HCT116 (cell line): Measurements from ENCODE around the gene FAM53B. TPM values are rescaled to one million over a fixed set of nuclear protein-coding genes. Genes with fewer than 3 reads are reported as not detected.

ENCODE experiments used
- ATAC-seq: fragments of 200-7000 bp; cut with Tn5 transposase; 2 replicates; pipeline ENCODE4 v1.9.1; 2020; ENCODE audit warnings: mild to moderate bottlenecking, moderate library complexity
- BruUV-seq: library from RNA; stranded (reverse); fragments of 400-500 nt; replicated peaks from 2 replicates; lab custom pipeline; 2021; lab: Mats Ljungman, UMichigan
- CTCF ChIA-PET: fragments of 300-600 bp; sonication (Branson Sonifier 250); formaldehyde crosslinking; loops from one replicate; lab custom pipeline; 2021; ENCODE audit warnings: antibody characterized with exemption; lab: Charles Lee
- POLR2A ChIA-PET: fragments of 300-600, 350-600 bp; sonication (Branson Sonifier 250); formaldehyde crosslinking; loops from one replicate; lab custom pipeline; 2021; ENCODE audit warnings: antibody characterized with exemption; lab: Charles Lee
- RAD21 ChIA-PET, 2 experiments: fragments of 300-600 bp; sonication (Branson Sonifier 250); formaldehyde crosslinking; loops; one replicate each; lab custom pipeline; 2023; ENCODE audit warnings: low total read pairs in 2 of 2; ENCODE audit not compliant: uncharacterized antibody in 2 of 2, unreplicated experiment in 2 of 2, low non-redundant PET in 1 of 2; lab: Charles Lee
- DNase-seq: peaks from one replicate; pipeline ENCODE4 v3.0.0-alpha.2; 2010; ENCODE audit warnings: low read depth, low spot score
- H2AFZ ChIP-seq: fragments of 200-600 bp; shearing (Covaris generic), sonication (generic); 2 replicates; pipeline ENCODE4 v1.6.1; 2017; ENCODE audit warnings: low read depth, mixed run types, mixed read lengths, antibody characterized with exemption, low read length; ENCODE audit not compliant: poor library complexity, severe bottlenecking
- H3K27ac ChIP-seq: 2 replicates; pipeline ENCODE4 v1.5.1; 2012; ENCODE audit warnings: low read depth, low read length
- H3K27me3 ChIP-seq: fragments of 200-600 bp; sonication (generic); 2 replicates; pipeline ENCODE4 v1.6.1; 2016; ENCODE audit warnings: mixed run types, low read length, mixed read lengths; ENCODE audit not compliant: insufficient read depth
- H3K36me3 ChIP-seq, 2 experiments: fragments of 200-500 bp in 1 of 2; fragments of 200-600 bp in 1 of 2; sonication (Bioruptor generic) in 1 of 2; sonication (generic) in 1 of 2; 2 replicates each; pipeline versions ENCODE4 v1.5.1 to v1.6.1; 2014 to 2016; ENCODE audit warnings: low read length in 2 of 2, inconsistent platforms in 1 of 2, mixed read lengths in 1 of 2, mixed run types in 1 of 2; ENCODE audit not compliant: insufficient read depth in 2 of 2, control insufficient read depth in 1 of 2
- H3K4me1 ChIP-seq, 2 experiments: fragments of 200-600 bp in 1 of 2; sonication (generic) in 1 of 2; 2 replicates each; pipeline versions ENCODE4 v1.5.1 to v1.6.1; 2012 to 2017; ENCODE audit warnings: low read length in 2 of 2, inconsistent platforms in 1 of 2, mild to moderate bottlenecking in 1 of 2, mixed read lengths in 1 of 2, mixed run types in 1 of 2, moderate library complexity in 1 of 2; ENCODE audit not compliant: insufficient read depth in 2 of 2, control insufficient read depth in 1 of 2
- H3K4me2 ChIP-seq: fragments of 200-600 bp; sonication (generic); 2 replicates; pipeline ENCODE4 v1.6.1; 2017; ENCODE audit warnings: mixed run types, low read length, mixed read lengths
- H3K4me3 ChIP-seq, 2 experiments: fragments of 200-600 bp in 1 of 2; sonication (generic) in 1 of 2; replicated peaks in 1 of 2; 2 replicates each; pipeline ENCODE4 v1.5.1; 2011 to 2016; ENCODE audit warnings: low read length in 2 of 2, control low read depth in 1 of 2, low read depth in 1 of 2, mild to moderate bottlenecking in 1 of 2, mixed read lengths in 1 of 2, mixed run types in 1 of 2
- H3K79me2 ChIP-seq: fragments of 200-600 bp; sonication (generic); 2 replicates; pipeline ENCODE4 v1.6.1; 2017; ENCODE audit warnings: mild to moderate bottlenecking, mixed run types, low read length, moderate library complexity, mixed read lengths; ENCODE audit not compliant: insufficient read depth
- H3K9ac ChIP-seq: fragments of 200-600 bp; sonication (generic); 2 replicates; pipeline ENCODE4 v1.6.1; 2016; ENCODE audit warnings: low read length, mixed read lengths
- H3K9me2 ChIP-seq: fragments of 200-600 bp; sonication (generic), shearing (Covaris generic); 2 replicates; pipeline ENCODE4 v1.6.1; 2017; ENCODE audit warnings: mixed run types, mild to moderate bottlenecking, moderate library complexity; ENCODE audit not compliant: insufficient read depth
- H3K9me3 ChIP-seq, 2 experiments: fragments of 200-500 bp in 1 of 2; fragments of 200-600 bp in 1 of 2; sonication (Bioruptor generic) in 1 of 2; sonication (generic) in 1 of 2; 2 replicates each; pipeline ENCODE4 v1.6.1; 2014 to 2017; ENCODE audit warnings: low read length in 2 of 2, mixed read lengths in 2 of 2, inconsistent platforms in 1 of 2, low read depth in 1 of 2, mild to moderate bottlenecking in 1 of 2, mixed run types in 1 of 2, moderate library complexity in 1 of 2; ENCODE audit not compliant: control insufficient read depth in 1 of 2, insufficient read depth in 1 of 2
- H4K20me1 ChIP-seq: fragments of 200-600 bp; sonication (generic), shearing (Covaris generic); 2 replicates; pipeline ENCODE4 v1.6.1; 2017; ENCODE audit warnings: mixed run types, mild to moderate bottlenecking, moderate library complexity; ENCODE audit not compliant: insufficient read depth
- CBX3 ChIP-seq: IDR thresholded peaks from 2 replicates; pipeline ENCODE4 v1.6.1; 2012; ENCODE audit warnings: low read depth
- CEBPB ChIP-seq: IDR thresholded peaks from 2 replicates; pipeline ENCODE4 v1.6.1; 2012; ENCODE audit warnings: low read depth
- EGR1 ChIP-seq: IDR thresholded peaks from 2 replicates; pipeline ENCODE4 v1.6.1; 2012; ENCODE audit warnings: low read depth
- ELF1 ChIP-seq: IDR thresholded peaks from 2 replicates; pipeline ENCODE4 v1.6.1; 2012; ENCODE audit warnings: low read depth, borderline replicate concordance
- EZH2phosphoT487 ChIP-seq: fragments of 200-600 bp; IDR thresholded peaks from 2 replicates; pipeline ENCODE4 v1.6.1; 2018; ENCODE audit warnings: antibody characterized with exemption, borderline replicate concordance
- JUND ChIP-seq: IDR thresholded peaks from 2 replicates; pipeline ENCODE4 v1.6.1; 2012
- POLR2A ChIP-seq: IDR thresholded peaks from 2 replicates; pipeline ENCODE4 v1.7.0; 2011; ENCODE audit warnings: borderline replicate concordance; ENCODE audit not compliant: insufficient read depth, insufficient read length; ENCODE audit errors: extremely low read depth
- POLR2AphosphoS5 ChIP-seq: IDR thresholded peaks from 2 replicates; pipeline ENCODE4 v1.6.1; 2011; ENCODE audit warnings: mild to moderate bottlenecking, low read depth, low read length, moderate library complexity
- SIN3A ChIP-seq: IDR thresholded peaks from 2 replicates; pipeline ENCODE4 v1.6.1; 2012; ENCODE audit warnings: low read depth
- SP1 ChIP-seq: IDR thresholded peaks from 2 replicates; pipeline ENCODE4 v1.6.1; 2012; ENCODE audit warnings: low read depth
- SRF ChIP-seq: IDR thresholded peaks from 2 replicates; pipeline ENCODE4 v1.6.1; 2012; ENCODE audit warnings: low read depth
- TCF7L2 ChIP-seq: IDR thresholded peaks from 2 replicates; pipeline ENCODE4 v1.7.0; 2011; ENCODE audit warnings: borderline replicate concordance, inconsistent platforms; ENCODE audit not compliant: insufficient read depth, insufficient read length; ENCODE audit errors: extremely low read depth
- ZBTB33 ChIP-seq: IDR thresholded peaks from 2 replicates; pipeline ENCODE4 v1.6.1; 2011; ENCODE audit warnings: mild to moderate bottlenecking, low read length, moderate library complexity; ENCODE audit not compliant: insufficient replicate concordance; ENCODE audit errors: extremely low read depth
- ZFX ChIP-seq: fragments of 450-650 bp; IDR thresholded peaks from 2 replicates; pipeline ENCODE4 v1.6.1; 2017
- ZNF274 ChIP-seq: fragments of 200-500 bp; sonication (Bioruptor generic); IDR thresholded peaks from 2 replicates; pipeline ENCODE4 v1.6.1; 2014; ENCODE audit warnings: mild to moderate bottlenecking, low read depth, low read length, inconsistent platforms
- intact Hi-C: fragments of 100-400 bp; cut with micrococcal nuclease; formaldehyde crosslinking; loops from 2 replicates; pipeline ENCODE4 v1.10.0; 2022
- total RNA-seq: library from RNA; stranded (reverse); gene quantifications from one replicate; pipeline ENCODE4 v1.2.1, GENCODE V29; 2021; ENCODE audit not compliant: unreplicated experiment
- TF ChIP-seq, protein P1 (sequence below): IDR thresholded peaks from 2 replicates; pipeline ENCODE4 v1.6.1; 2012
- TF ChIP-seq, protein P2 (sequence below): IDR thresholded peaks from 2 replicates; pipeline ENCODE4 v1.6.1; 2012; ENCODE audit warnings: low read depth

Gene FAM53B
- total RNA-seq, 1 experiment from 2014 or later: 19.6 TPM

- Histone ChIP-seq H3K9me2 (no peaks in the 10 kb centered on the region), H3K9ac (no peak overlapping the region), H3K79me2 (no peaks in the 10 kb centered on the region), H3K27me3 (no peaks in the 10 kb centered on the region), H3K4me3 (no peak overlapping the region), H3K27ac (no peak overlapping the region), H3K9me3 (no peaks in the 10 kb centered on the region), H3K4me1 (no peaks in the 10 kb centered on the region), H3K4me2 (no peak overlapping the region), H3K36me3 (no peaks in the 10 kb centered on the region), H4K20me1 (no peaks in the 10 kb centered on the region), H2AFZ (no peak overlapping the region)
- ChIA-PET RAD21 (no interaction called here), POLR2A (no interaction called here), CTCF (no interaction called here)
- intact Hi-C loops: no loop called here
- no TSS peak for BruUV-seq
- TF ChIP-seq EGR1 (no peak), SRF (no peak), TCF7L2 (no peak), ZNF274 (no peak), CBX3 (no peak), EZH2phosphoT487 (no peak), ELF1 (no peak), POLR2A (no peak), JUND (no peak), SP1 (no peak)
- TF ChIP-seq, protein P1, sequence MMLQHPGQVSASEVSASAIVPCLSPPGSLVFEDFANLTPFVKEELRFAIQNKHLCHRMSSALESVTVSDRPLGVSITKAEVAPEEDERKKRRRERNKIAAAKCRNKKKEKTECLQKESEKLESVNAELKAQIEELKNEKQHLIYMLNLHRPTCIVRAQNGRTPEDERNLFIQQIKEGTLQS: no peak
- ATAC-seq (no peak), DNase-seq (no peak)
Observed at GRCh38 chr10:124605481-124605855, 138.7 kb downstream of the FAM53B start.

DNA sequence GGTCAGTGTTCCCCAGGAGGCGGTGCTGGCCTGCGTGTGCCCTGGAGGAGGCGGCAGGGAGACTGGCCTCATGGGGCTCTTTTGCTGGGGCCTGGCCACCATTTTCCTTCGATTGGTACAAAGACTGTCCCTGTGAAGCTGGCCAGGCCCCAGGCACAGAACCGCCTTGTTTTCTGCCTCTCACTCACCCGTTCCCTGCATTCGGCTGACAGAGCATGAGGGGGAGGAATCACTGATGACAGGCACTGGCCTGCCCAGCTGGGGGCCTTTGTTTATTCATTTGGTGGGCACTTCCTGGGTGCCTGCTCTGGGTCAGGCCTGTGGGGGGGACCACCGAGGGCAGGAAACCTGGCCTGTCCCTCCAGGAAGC lies 139.2 kb downstream of the FAM53B start:
- no peak overlapping the region for H3K9ac ChIP-seq
- H3K4me1 ChIP-seq: no peaks in the 10 kb centered on the region
- ATAC-seq (no peak), DNase-seq (no peak)
- no peaks in the 10 kb centered on the region for H3K9me2 ChIP-seq
- no peak overlapping the region for H2AFZ ChIP-seq
- H3K27me3 ChIP-seq: no peaks in the 10 kb centered on the region
- BruUV-seq: no TSS peak
- H3K36me3 ChIP-seq: no peaks in the 10 kb centered on the region
- ChIA-PET POLR2A (no interaction called here), CTCF (no interaction called here), RAD21 (no interaction called here)
- H3K79me2 ChIP-seq: no peaks in the 10 kb centered on the region
- H4K20me1 ChIP-seq: no peaks in the 10 kb centered on the region
- no peak overlapping the region for H3K4me3 ChIP-seq
- H3K9me3 ChIP-seq: no peaks in the 10 kb centered on the region
- no peak overlapping the region for H3K27ac ChIP-seq
- no peak overlapping the region for H3K4me2 ChIP-seq
- intact Hi-C loops: no loop called here
- TF ChIP-seq ZBTB33 (no peak), SIN3A (no peak), ZFX (no peak), CEBPB (no peak), POLR2AphosphoS5 (no peak), CBX3 (no peak)
- TF ChIP-seq, protein P2, sequence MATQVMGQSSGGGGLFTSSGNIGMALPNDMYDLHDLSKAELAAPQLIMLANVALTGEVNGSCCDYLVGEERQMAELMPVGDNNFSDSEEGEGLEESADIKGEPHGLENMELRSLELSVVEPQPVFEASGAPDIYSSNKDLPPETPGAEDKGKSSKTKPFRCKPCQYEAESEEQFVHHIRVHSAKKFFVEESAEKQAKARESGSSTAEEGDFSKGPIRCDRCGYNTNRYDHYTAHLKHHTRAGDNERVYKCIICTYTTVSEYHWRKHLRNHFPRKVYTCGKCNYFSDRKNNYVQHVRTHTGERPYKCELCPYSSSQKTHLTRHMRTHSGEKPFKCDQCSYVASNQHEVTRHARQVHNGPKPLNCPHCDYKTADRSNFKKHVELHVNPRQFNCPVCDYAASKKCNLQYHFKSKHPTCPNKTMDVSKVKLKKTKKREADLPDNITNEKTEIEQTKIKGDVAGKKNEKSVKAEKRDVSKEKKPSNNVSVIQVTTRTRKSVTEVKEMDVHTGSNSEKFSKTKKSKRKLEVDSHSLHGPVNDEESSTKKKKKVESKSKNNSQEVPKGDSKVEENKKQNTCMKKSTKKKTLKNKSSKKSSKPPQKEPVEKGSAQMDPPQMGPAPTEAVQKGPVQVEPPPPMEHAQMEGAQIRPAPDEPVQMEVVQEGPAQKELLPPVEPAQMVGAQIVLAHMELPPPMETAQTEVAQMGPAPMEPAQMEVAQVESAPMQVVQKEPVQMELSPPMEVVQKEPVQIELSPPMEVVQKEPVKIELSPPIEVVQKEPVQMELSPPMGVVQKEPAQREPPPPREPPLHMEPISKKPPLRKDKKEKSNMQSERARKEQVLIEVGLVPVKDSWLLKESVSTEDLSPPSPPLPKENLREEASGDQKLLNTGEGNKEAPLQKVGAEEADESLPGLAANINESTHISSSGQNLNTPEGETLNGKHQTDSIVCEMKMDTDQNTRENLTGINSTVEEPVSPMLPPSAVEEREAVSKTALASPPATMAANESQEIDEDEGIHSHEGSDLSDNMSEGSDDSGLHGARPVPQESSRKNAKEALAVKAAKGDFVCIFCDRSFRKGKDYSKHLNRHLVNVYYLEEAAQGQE: no peak
